Measurements from ENCODE around the gene CFAP91.

DNA sequence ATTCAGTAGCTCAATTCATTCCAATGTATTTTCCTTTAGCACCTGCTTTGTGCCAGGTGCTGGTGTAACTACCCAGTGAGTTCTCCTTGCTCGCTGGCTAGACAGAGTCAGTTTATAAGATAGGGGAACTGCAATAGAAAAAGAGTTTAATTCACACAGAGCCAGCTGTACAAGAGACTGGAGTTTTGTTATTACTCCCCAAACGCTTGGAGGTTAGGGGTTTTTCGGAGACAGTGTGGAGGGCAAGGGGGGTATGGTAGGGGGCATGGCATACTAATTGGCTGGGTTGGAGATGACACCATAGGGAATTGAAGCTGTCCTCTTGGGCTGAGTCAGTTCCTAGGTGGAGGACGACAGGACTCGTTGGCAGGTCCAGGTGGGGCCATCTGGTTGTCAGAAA, 5.4 kb upstream of the CFAP91 start:
- TF ChIP-seq, protein P1, sequence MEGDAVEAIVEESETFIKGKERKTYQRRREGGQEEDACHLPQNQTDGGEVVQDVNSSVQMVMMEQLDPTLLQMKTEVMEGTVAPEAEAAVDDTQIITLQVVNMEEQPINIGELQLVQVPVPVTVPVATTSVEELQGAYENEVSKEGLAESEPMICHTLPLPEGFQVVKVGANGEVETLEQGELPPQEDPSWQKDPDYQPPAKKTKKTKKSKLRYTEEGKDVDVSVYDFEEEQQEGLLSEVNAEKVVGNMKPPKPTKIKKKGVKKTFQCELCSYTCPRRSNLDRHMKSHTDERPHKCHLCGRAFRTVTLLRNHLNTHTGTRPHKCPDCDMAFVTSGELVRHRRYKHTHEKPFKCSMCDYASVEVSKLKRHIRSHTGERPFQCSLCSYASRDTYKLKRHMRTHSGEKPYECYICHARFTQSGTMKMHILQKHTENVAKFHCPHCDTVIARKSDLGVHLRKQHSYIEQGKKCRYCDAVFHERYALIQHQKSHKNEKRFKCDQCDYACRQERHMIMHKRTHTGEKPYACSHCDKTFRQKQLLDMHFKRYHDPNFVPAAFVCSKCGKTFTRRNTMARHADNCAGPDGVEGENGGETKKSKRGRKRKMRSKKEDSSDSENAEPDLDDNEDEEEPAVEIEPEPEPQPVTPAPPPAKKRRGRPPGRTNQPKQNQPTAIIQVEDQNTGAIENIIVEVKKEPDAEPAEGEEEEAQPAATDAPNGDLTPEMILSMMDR (IDR thresholded peaks at IDR 0.05), result no peak
- TF ChIP-seq POLR2A (IDR thresholded peaks at IDR 0.05), result no peak

Data from suprapubic skin (tissue), 3 donors.